IPS-18a (cell line): ENCODE results near the gene HOXB3.

Experiments
- H3K27ac ChIP-seq: one replicate; pipeline ENCODE4 v1.5.1; 2013; ENCODE audit warnings: low read length
- H3K27me3 ChIP-seq: one replicate; pipeline ENCODE4 v1.6.1; 2013; ENCODE audit warnings: mild to moderate bottlenecking, low read length; ENCODE audit not compliant: control insufficient read depth, insufficient read depth
- H3K36me3 ChIP-seq: one replicate; pipeline ENCODE4 v1.6.1; 2013; ENCODE audit warnings: low read depth, low read length; ENCODE audit not compliant: control insufficient read depth
- H3K4me1 ChIP-seq: one replicate; pipeline ENCODE4 v1.6.1; 2013; ENCODE audit warnings: low read depth, low read length; ENCODE audit not compliant: control insufficient read depth
- H3K4me3 ChIP-seq: one replicate; pipeline ENCODE4 v1.5.1; 2013; ENCODE audit warnings: low read length
- H3K9ac ChIP-seq: one replicate; pipeline ENCODE4 v1.6.1; 2013; ENCODE audit warnings: mild to moderate bottlenecking, low read length, moderate library complexity
- H3K9me3 ChIP-seq: one replicate; pipeline ENCODE4 v1.6.1; 2013; ENCODE audit warnings: low read depth, low read length; ENCODE audit not compliant: control insufficient read depth

Gene HOXB3

DNA sequence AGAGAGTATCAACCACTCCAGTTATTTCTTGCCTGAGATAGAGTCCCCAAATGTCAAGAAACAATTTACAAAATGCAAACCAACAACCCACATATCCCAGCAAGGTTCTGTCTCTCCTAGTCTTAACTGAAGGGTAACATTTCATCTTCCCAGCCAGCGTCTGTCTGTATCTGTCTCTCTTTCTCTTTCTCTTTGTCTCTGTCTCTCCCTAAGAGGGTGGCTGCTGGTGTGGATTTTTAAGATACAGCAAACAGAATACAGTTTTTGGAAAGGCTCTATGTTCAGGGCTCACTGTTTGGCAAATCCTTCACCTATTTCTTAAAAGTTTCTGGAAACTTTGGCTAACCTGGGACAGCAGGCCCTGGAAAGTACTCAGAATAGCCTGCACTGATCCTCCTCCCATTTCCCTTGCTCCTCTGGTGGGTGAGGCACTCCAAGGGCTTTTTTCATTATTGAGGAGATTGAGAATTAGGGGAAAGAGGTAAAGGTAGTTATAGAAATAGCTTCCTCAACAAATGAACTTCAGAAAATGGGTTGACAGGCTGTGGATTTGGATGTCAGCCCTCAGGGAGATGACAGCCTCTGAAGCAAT lies 18.1 kb downstream of the HOXB3 start:
- peaks cover 4% of the 10 kb centered on the region for H3K4me1 ChIP-seq
- H3K27me3 ChIP-seq, result peaks cover 100% of the 10 kb centered on the region
- no peak overlapping the region for H3K27ac ChIP-seq

DNA sequence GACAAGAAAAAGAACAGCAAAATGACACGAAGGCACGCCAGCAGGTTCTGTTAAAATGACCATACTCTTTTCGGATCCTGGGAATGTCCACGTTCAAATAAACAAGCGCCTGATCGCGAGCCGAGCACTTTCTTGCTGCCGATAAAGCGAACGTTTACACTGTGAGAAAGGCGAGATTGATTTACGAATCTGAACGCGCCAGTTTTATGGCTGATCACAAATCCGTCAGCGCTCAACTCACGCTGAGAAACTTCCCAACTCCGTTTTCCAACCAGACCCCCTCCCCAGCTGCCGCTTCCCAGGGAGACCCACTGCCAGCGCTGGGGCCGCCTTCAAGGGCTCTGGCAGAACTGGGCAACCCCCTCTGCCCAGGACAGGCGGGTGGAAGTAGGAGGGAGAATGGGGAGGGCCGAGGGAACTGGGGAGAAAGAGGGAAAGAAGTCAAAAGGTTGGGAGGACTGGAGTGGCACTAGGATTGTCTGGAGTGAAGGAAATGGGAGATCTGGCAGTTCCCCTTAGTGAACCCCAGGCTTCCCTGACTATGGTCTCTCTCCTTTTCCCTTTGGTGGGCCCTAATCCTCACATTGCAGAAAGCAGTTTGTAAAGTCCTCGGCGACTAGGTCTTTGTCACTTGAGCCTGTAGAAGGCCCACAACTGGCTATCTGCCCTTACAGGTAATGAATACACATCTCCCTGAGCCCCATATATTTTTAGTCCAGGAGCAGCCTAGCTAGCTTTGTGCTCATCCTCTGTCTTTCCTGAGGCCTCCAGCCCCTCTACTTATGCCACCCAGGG lies 18.8 kb downstream of the HOXB3 start:
- Histone ChIP-seq H3K27me3 (peaks cover 100% of the 10 kb centered on the region), H3K36me3 (no peaks in the 10 kb centered on the region), H3K4me1 (peaks cover 4% of the 10 kb centered on the region), H3K4me3 (no peak overlapping the region), H3K9me3 (no peaks in the 10 kb centered on the region), H3K9ac (no peak overlapping the region), H3K27ac (no peak overlapping the region)

More for the DNA sequence above, 18.1 kb downstream of the HOXB3 start:
- no peaks in the 10 kb centered on the region for H3K36me3 ChIP-seq
- H3K4me3 ChIP-seq, result no peak overlapping the region
- no peak overlapping the region for H3K9ac ChIP-seq
- H3K9me3 ChIP-seq, result no peaks in the 10 kb centered on the region

DNA sequence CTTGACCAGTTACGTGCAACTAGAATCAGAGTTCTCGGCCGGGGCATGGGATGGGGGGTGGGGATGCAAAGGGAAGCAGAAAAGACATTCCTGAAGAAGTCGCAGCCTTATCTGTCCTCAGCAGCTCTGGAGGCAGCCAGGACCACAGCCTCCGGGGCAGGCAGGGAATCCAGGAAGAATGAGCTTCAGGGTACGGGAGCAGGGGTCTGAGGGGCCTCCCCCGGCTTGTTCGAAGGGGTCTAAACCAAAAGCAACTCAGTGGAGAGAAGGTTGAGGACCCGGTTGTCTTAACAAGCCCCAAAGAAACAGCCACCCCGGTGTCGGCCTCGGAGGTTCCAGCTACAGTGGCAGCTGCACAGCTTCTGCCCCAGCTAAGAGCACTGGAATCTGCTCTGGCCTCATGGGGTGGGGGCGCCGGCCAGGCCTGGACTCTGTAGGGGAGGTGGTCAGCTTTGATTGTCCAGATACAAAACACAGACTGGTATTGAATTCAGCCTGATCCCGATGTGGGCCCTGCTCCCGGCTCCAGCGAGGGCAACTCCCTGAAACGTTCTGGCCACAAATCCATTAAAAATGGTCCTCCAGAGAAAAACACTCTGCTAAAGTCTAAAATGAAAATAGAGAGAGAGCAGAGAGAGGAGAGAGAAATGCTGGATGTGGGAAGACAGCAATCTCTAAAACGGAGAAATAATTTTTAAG lies 19.6 kb downstream of the HOXB3 start:
- Histone ChIP-seq H3K27me3 (peaks cover 100% of the 10 kb centered on the region), H3K4me3 (no peak overlapping the region), H3K27ac (no peak overlapping the region), H3K36me3 (no peaks in the 10 kb centered on the region), H3K9me3 (no peaks in the 10 kb centered on the region), H3K4me1 (peaks cover 4% of the 10 kb centered on the region), H3K9ac (no peak overlapping the region)

DNA sequence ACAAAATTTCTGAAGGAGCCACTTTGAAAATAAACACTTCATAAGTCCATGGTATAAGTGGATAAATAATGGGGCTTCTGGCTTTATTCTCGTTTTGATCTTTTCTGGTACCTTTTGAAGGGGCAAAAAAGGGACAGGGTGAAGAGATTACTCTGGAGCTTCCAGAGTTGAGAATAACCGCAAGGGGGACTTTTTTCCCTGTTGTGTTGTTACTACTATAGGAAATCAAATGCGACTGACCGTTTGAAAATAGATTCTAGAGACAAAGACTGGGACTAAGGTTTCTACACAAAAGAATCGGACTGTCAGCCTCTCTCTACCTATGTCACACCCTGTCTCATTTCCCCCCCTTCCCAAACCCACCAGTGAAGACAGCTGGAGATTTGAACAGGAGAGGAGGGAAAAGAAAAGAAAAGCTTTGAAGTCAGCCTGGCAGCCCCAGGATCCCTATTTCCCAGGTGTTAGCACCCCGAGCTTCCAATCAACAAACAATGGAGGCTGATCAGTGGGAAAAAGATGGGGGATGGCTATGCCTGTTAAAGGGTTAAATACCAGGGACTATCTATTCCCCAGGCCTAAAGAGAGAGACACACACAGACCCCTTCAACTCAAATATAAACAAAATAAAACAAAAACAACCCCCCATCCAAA lies 20.2 kb downstream of the HOXB3 start:
- no peaks in the 10 kb centered on the region for H3K36me3 ChIP-seq

DNA sequence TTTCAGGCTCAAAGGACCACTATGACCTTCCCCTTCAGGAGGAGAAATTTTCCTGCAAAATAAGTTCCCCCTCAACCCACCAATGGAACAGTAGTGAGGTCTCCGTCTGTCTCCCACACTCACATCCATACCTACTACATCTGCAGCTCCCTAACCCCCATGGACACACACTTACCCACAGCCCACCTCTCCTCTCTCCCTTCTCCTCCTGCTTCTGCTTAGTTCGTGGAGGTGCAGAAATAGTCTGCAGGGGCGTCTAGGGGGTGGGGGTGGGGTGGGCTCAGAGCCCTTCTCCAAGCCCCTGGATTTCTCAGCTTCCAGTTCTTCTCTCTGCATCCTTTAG lies 20.8 kb downstream of the HOXB3 start:
- Histone ChIP-seq H3K36me3 (no peaks in the 10 kb centered on the region), H3K27me3 (peaks cover 100% of the 10 kb centered on the region), H3K9ac (no peak overlapping the region), H3K27ac (no peak overlapping the region), H3K4me3 (no peak overlapping the region), H3K9me3 (no peaks in the 10 kb centered on the region), H3K4me1 (peaks cover 4% of the 10 kb centered on the region)

More for the DNA sequence above, 20.2 kb downstream of the HOXB3 start:
- Histone ChIP-seq H3K4me1 (peaks cover 4% of the 10 kb centered on the region), H3K9ac (no peak overlapping the region), H3K27me3 (peaks cover 100% of the 10 kb centered on the region), H3K4me3 (no peak overlapping the region), H3K27ac (no peak overlapping the region), H3K9me3 (no peaks in the 10 kb centered on the region)

DNA sequence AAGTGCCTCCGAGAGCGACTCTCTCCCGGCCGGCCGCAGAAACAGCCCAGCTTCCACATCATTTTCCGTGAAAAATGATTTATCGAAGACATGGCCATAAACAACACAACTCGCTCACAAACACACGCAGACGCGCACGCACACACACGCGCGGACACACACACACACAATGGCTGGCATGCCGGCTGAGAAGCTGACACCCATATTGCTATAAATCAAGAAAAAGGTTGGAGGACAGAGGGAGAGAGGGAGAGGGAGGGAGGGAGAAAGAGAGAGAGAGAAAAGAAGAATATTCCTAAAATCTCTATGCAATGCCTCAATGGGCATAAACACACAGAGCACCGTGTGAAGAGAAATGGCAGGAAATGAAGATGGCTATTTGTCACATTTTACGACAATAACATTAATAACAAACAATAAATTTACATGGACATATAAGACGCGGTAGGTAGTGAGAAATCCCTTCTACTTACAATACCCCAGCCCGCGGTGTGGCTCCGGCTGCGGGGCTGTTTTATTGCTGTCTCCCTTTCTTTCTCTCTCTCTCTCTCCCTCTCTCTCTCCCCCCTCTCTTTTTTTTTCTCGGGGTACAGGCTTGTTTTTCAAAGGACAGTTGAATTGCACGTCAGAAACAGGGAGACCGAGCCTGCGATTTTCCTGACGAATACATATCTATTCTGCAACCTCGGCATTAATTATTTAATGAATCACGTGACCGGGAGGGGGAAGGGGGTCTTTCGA lies 21.4 kb downstream of the HOXB3 start:
- peaks cover 100% of the 10 kb centered on the region for H3K27me3 ChIP-seq
- no peak overlapping the region for H3K4me3 ChIP-seq
- no peaks in the 10 kb centered on the region for H3K9me3 ChIP-seq
- H3K4me1 ChIP-seq, result peaks cover 4% of the 10 kb centered on the region
- H3K9ac ChIP-seq, result no peak overlapping the region
- H3K27ac ChIP-seq, result no peak overlapping the region
- no peaks in the 10 kb centered on the region for H3K36me3 ChIP-seq

DNA sequence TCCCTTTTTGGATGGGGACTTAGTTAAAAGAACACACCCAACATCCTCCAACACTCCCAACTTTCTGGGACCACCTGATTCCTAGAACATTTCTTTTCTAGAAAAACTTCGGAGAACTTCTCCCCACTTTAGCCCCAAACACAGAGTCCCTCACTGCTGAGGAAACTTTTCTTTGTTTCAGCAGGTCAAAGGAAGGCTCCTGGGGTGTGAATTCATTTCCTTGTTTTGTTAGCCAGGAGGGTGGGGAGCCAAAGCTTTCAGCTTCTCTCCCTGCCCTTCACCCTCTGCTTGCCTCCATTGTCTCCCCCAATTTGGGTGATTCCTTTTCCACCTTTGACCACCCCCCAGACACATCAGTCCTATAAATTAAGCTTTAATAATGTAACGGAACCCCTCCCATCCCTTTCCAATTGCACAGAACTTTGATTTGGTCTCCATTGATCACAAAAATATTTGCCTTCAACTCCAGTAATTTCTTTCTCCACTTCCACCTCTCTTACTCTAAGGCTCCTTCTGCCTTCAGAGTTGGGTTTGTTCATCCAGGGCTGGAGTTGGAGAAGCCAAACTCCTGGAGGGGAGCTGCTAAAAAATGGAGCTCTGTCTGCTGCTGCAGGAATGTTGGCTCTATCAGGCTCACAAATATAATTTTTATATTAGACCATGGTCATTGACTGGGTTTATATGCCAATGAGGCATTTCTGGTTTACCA lies 22.2 kb downstream of the HOXB3 start:
- Histone ChIP-seq H3K9me3 (no peaks in the 10 kb centered on the region), H3K27me3 (peaks cover 100% of the 10 kb centered on the region), H3K4me3 (no peak overlapping the region), H3K4me1 (peaks cover 4% of the 10 kb centered on the region), H3K9ac (no peak overlapping the region), H3K27ac (no peak overlapping the region), H3K36me3 (no peaks in the 10 kb centered on the region)

GRCh38 chr17:48567209-48567608 lies 22.8 kb downstream of the HOXB3 start:
- no peak overlapping the region for H3K4me3 ChIP-seq
- peaks cover 100% of the 10 kb centered on the region for H3K27me3 ChIP-seq
- H3K4me1 ChIP-seq, result peaks cover 4% of the 10 kb centered on the region
- H3K36me3 ChIP-seq, result no peaks in the 10 kb centered on the region
- H3K9ac ChIP-seq, result no peak overlapping the region
- H3K27ac ChIP-seq, result no peak overlapping the region
- H3K9me3 ChIP-seq, result no peaks in the 10 kb centered on the region

DNA sequence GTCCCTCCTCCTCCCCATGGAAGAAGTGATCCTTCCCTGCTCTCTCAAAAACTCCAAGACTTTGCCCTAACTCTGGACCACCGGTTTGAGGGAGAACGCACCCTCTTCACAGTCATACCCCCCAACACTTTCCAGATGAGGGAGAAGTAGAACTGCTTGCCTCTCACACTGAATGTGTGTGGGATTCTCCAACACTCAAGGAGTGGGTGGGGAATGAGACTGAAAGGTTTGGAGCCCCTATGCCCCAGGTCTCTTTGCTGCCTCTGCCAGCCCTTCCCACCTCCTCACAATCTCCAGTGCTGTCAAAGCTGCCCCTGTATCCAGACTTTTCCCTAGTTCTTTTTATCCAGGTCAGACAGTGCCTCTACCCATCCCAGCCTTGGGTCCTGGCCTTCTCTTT lies 23.3 kb downstream of the HOXB3 start:
- Histone ChIP-seq H3K4me1 (peaks cover 4% of the 10 kb centered on the region), H3K9me3 (no peaks in the 10 kb centered on the region), H3K9ac (no peak overlapping the region), H3K27me3 (peaks cover 100% of the 10 kb centered on the region), H3K36me3 (no peaks in the 10 kb centered on the region), H3K4me3 (no peak overlapping the region), H3K27ac (no peak overlapping the region)

GRCh38 chr17:48565925-48566710 lies 23.9 kb downstream of the HOXB3 start:
- H3K27ac ChIP-seq, result no peak overlapping the region
- peaks cover 100% of the 10 kb centered on the region for H3K27me3 ChIP-seq
- H3K4me1 ChIP-seq, result peaks cover 4% of the 10 kb centered on the region
- no peaks in the 10 kb centered on the region for H3K36me3 ChIP-seq
- H3K9me3 ChIP-seq, result no peaks in the 10 kb centered on the region
- no peak overlapping the region for H3K4me3 ChIP-seq
- no peak overlapping the region for H3K9ac ChIP-seq
